Astrocyte of the spinal cord (primary cell): ENCODE results near the gene TFR2.
A peak's percentile ranks its signal among the peaks of the same experiment; 100 is the strongest.

Experiments used
- DNase-seq: peaks from one replicate; pipeline ENCODE4 v3.0.0; 2011; ENCODE audit warnings: low read depth, low spot score
- H3K4me3 ChIP-seq: 2 replicates; pipeline ENCODE4 v1.5.1; 2011; ENCODE audit warnings: low read depth, mild to moderate bottlenecking, low read length, moderate library complexity
- in situ Hi-C: cut with HindIII; loops from 2 replicates; pipeline ENCODE4 v1.10.0; 2017; ENCODE audit warnings: low sequenced_read_pairs
- TF ChIP-seq, protein P1 (sequence below): IDR thresholded peaks from 2 replicates; pipeline ENCODE4 v1.5.1; 2012; ENCODE audit warnings: low read depth, mild to moderate bottlenecking, low read length, inconsistent platforms

The TFR2 gene

DNA sequence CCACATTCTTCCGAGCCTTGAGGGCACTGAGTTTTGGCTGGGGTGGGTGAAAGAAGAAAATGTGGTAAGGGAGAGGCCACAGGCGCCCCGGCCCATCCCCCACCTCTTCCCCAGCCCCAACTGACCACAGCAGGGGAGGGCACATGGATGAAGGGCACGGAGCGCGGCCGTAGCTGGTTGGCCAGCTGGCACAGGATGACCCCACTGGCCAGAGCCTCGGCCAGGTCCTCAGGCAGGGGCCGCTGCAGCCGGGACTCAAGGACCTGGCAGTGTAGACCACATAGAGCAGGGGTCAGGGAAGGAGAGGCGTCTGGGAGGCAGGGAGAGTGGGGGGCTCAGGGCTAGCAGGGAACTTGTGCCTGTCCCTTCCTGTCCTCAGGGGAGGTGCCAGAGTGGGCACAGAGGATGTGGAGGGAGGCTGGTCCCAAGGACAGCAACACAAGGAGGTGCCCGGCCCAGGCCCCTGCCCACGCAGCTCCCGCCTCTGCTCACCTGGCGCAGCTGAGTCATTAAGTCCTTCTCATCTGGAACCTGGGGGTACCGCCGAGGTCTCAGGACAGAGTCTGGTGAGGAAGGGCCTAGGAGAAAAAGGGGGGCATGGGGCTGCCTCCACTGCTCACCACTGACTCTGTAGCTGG lies 65.5 kb downstream of the TFR2 start:
- in situ Hi-C loops = no loop called here
- no peak overlapping the region for H3K4me3 ChIP-seq
- no peak for DNase-seq
- TF ChIP-seq, protein P1, sequence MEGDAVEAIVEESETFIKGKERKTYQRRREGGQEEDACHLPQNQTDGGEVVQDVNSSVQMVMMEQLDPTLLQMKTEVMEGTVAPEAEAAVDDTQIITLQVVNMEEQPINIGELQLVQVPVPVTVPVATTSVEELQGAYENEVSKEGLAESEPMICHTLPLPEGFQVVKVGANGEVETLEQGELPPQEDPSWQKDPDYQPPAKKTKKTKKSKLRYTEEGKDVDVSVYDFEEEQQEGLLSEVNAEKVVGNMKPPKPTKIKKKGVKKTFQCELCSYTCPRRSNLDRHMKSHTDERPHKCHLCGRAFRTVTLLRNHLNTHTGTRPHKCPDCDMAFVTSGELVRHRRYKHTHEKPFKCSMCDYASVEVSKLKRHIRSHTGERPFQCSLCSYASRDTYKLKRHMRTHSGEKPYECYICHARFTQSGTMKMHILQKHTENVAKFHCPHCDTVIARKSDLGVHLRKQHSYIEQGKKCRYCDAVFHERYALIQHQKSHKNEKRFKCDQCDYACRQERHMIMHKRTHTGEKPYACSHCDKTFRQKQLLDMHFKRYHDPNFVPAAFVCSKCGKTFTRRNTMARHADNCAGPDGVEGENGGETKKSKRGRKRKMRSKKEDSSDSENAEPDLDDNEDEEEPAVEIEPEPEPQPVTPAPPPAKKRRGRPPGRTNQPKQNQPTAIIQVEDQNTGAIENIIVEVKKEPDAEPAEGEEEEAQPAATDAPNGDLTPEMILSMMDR = no peak

DNA sequence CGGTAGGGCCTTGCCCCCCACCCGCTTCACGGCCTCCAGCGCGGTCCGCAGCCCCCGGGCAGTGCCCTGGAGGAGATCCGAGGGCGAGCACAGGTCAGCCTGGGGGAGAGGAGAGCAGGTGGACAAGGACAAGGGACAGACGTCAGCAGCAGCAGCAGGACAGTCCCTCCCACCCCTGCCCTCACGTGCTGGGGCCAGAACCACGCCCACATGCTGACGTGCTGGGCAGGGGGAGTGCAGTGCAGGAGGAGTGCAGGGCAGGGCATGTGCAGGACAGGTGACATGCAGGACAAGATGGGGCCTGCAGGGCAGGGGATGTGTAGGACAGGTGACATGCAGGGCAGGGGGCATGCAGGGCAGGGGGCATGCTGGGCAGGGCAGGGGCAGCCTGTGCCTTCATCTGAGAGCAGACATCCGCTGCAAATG lies 66.1 kb downstream of the TFR2 start:
- no peak for DNase-seq
- no peak overlapping the region for H3K4me3 ChIP-seq
- TF ChIP-seq, protein P1 = no peak
- in situ Hi-C loops = no loop called here

DNA sequence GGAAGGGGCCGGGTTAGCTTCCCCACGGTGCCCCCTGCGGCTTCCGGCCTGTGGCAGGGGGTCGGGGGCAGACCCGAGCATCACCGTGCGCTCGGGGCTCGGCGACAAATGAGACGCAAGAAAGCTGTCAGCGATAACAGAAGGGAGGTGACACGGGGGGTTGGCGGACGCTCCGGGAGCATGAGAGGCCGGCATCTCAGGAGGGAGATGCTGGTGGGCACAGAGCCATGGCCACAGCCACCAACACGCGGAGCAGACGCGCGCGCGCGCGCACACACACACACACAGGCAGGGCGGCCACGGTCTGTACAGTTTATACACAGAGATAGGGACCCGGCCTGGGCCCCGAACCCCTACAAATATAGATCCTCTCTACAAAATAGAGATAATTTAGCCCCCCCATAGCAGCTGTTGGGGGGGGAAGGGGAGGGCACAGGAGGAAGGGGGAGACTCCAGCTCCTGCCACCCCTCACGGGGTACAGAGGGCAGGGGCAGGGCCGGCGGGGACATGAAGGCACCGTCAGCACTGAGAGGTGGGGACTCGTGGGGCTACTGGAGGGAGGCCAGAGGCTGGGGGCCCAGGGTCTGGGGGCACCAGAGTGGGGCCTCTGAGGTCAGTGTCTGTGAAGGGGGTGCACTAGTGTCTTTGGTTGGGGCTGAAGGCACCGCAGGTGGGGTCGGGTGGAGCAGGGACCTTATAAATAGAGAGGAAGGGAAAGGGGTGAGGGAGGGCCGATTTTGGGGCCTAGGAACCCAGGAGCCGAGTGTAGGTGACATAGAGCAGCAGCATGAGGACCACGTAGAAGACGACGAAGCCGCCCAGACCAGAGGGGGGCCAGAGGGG lies 66.8 kb downstream of the TFR2 start:
- no peak overlapping the region for H3K4me3 ChIP-seq
- TF ChIP-seq, protein P1 = no peak
- in situ Hi-C loops = no loop called here
- DNase-seq = no peak

DNA sequence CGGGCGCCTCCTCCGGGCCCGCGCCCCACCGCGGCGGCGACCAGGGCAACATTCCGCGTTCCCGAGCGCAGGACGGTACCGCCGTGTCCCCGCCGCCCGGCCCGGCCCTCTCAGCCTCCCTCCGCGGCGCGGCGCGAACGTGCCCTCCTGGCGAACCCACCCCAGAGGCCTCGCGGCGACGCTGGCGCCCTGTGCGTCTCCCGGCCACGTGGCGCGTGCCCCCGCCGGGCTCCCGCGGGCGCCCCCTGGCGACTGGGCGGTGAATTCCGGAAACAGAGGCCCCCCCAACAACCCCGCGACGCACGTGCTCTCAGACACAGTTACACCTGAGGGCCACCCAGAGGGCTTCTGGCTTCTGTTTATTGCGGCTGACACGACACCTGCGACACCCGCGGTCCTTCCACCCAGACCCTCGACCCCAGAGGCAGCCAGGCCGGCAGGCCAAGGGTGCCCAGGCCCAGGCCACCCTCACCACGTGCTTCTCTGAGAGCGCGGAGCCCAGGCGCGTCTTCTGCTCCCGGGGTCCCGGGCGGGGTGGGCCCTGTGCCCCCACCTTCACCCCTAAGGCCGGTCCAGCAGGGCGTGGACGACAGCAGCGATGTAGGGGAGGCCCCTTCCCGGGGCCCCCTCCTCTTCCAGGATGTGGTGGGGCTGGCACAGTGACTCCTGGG lies 67.5 kb downstream of the TFR2 start, which contains the start of gene SAP25:
Gene SAP25 (minus strand): TSS at position 210 of the 671 bp plus-strand sequence. CDS start 158 bp downstream, at position 52.
- in situ Hi-C loops = no loop called here
- DNase-seq = no peak
- TF ChIP-seq, protein P1 = peak; percentile 30
- H3K4me3 ChIP-seq = no peak within 1 kb of the TSS

DNA sequence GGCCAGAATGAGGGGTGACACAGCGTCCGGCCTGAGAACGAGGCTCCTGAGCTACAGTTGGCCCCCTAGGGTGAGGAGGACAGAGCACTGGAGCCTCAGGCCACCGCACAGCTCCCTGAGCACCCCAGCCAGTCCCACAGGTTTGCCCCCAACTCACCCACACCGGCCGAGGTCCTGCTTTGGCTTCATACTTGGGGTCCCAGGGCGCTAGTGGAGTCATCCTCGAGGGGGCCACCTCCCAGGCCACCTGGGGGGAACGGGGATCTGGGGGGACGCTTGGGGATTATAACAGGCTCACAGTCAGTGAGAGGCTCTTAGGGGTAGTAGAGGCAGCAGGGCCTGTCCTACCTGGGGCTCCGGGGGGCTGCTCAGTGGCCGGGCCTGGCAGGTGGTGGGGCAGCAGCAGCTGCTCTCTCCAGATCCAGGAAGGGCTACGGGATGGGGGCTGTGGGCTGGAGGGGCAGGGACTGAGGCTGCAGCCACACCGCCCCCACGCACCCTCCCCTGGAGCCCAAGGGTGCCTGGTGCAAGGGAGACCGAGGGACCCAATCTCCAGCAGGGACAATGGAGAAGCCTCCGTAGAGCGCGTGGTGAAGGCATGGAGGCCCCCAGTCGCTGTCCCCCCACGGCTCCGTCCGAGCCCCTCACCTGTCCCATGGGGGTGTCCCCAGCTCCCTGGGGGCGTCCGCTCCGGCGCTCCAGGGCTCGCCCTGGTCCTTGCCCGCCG lies 68.2 kb downstream of the TFR2 start:
- in situ Hi-C loops = no loop called here
- TF ChIP-seq, protein P1 = no peak
- H3K4me3 ChIP-seq = no peak overlapping the region
- DNase-seq = no peak
